HG03060 (cell line): ENCODE measurements around the gene GRM8.
A peak's percentile ranks its signal among the peaks of the same experiment; 100 is the strongest.

ENCODE experiments used
- ATAC-seq: cut with Tn5 transposase; IDR thresholded peaks from one replicate; pipeline ENCODE4 v1.9.1; 2021; ENCODE audit warnings: low read depth, moderate number of reproducible peaks; ENCODE audit not compliant: unreplicated experiment

GRM8 gene

DNA sequence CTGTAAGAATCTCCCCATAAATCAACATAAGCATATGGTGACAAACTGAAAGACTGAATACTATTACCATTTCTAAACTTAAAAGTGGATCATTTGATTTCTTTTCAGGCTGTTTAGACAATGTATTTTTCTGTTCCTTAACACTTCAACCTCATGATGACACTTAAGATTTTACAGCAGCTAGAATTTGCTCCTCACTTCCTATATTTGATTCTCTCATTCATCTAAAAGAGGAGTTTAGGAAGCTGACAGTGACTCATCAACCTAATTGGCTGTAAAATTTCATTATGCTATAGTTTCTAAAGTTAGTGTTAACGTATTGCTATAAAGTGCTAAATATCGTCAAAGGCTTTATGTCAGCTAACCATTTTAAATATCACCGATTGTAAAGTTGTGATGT lies 478.7 kb downstream of the GRM8 start:
- no peak for ATAC-seq

DNA sequence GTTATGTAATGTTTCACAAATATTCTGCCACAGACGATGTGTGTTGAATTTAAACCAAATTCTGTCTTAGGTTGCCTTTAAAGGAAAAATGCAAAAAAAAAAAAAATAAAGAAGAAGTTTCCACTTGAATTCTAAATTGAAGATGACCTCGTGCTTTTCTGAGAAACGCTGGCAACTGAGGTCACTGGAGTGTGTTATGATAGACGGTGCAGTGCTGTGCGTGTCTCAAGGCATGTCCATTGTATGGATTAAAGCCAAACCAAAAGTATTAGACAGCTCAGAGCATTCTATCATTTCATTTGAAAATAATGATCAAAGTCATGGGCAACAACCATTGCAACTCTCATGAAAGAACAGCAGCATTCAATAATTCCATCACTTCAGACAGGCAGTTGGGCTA lies 483.9 kb downstream of the GRM8 start:
- ATAC-seq: no peak

DNA sequence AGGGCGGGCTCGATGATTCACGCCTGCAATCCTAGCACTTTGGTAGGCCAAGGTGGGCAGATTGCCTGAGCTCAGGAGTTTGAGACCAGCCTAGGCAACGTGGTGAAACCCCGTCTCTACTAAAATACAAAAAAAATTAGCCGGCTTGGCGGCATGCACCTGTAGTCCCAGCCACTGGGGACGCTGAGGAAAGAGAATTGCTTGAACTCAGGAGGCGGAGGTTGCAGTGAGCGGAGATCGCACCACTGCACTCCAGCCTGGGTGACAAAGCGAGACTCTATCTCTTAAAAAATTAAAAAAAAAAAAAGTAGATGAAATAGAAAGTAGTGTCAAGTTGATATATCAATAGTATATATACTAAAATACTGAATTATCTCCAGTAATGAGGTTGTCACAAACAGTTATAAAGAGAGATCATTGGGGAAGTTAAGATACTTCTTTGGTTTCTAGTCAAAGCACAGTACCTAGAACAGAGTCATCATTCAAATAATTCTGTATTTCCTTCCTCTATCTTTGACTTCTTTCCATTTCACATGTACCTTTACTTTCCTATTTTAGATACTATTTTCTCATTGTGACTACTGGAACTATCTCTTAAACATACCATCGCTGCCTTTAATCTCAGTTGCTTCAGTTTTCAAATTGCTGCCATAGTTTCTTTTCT lies 491.7 kb downstream of the GRM8 start:
- no peak for ATAC-seq

DNA sequence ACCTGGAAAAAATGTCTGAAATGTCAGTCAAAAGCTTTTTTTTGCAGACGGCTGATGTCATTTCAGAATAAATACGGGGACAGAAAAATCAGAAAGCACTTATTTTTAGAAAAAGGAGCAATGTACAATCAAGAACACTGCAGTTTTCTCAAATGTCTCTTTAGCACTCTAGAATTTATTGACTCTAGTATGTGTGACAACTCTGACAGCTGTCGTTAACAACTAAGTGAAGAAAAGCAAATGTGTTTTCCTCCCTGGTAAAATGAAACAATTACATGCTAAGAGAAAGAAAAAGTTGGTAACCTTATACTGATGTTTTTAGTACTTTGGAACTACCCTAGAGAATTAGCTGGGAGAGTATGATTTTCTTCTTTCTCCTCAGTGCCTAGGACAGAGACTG lies 497.4 kb downstream of the GRM8 start:
- no peak for ATAC-seq

DNA sequence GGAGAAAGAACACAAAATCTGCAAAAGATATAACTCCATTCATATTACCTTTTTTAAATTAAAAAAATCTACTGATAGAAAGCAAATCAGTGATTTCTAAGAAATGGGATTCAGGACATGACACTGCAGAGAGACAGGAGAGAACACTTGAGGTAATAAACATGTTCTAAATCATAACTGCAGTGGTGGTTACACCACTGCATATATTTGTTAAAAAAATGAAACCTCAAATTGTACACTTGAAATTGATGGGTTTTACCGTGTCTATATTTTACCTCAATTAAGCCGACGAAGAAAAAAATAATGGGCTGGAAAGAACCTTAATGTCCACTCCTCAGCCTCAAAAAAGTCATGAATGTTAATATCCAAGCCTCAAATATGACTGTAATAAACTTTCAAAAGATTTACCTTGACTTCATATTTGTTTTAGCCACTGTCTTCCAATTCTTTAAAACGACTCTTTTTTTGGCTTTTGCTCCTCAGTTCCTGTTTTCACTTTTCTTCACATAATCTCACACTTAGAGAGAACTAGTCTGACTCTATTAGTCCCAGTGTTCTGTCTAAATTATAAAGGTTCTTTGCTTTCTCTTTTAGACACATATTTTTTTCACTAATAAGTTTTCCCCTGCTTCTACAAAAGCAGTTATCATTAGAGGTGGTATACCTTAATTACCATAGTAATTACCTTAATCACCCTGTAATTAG lies 502.4 kb downstream of the GRM8 start:
- ATAC-seq: no peak

DNA sequence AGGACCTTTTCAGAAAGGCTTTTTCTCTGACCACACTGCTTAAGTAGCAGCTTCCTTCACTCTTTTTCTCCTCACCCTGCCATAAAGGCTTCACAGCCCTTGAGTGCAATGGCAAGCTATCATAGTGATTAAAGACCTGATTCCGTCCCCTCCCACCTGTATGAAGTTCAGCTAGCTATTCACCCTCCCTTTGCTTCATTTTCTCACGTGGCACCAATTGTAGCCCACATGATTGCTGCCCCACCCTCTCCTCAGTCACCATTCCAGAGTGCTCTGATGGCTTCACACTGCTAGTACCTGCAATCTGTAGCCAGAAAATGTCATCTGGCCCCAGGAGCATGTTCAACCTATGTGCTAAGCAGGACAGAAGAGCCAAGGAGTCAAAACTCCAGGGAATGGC lies 523.8 kb downstream of the GRM8 start:
- no peak for ATAC-seq

DNA sequence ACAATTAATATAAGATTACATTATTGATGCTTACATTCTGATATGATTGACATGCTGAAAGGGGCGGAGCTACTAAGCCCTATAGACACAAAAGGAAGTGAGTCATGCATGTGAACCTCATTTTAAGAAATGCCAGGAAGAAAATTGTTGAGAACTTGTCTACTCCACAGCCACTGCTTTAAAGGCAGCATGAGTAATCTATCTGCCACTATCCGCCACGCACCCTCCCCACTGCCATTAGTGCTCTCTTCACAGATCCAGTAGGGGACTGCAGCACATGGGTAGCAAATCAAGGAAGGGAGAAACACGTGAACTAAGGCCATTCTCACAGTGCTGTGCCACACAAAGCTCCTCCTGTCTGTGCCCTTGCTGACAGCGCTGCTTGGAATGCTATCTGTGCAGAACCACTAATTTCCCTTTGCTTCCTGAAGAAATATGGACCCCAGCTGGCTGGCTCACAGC lies 524.8 kb downstream of the GRM8 start:
- ATAC-seq: no peak

DNA sequence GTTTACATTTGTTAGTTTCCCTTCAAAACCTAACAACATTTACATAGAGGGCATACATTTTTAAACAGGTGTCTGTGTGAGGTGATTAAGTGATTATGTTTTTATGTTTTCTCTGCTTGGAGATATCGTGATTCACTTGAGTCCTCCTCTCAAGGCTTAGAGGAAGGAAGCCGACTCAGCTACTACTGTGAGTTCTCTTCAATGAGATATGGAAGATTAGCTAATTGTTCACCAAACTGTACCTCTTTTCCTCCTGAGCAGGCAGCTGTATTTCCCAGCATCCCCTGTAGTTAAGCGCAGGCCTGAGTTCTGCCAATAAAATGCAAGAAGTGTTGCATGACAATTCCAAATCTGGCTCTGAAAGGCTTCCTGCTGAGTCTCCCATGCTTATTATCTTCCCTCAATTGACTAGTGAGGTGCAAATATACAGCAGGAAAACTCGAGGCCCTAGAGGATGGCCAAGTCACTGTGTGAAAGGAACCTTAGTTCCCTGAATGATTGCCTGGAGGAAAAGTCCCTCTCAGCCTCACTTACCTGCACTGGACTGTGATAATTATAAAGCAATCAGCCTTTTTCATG lies 528.7 kb downstream of the GRM8 start:
- ATAC-seq: no peak

DNA sequence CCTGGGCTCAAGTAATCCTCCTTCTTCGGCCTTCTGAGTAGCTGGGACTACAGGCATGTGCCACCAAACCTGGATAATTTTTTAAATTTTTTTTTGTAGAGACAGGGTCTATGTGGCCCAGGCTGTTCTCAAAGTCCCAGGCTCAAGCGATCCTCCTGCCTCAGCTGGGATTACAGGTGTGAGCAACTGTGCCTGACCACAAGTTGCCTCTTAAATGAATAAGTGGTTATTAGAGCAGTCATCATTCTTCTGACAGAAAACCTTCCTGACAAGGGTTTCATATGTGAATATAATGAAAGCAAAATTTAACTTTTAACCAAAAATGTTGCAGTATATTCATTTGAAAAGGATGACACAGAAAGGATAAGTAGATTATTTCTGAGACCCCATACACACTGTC lies 532.5 kb downstream of the GRM8 start:
- peak; percentile 77 for ATAC-seq

DNA sequence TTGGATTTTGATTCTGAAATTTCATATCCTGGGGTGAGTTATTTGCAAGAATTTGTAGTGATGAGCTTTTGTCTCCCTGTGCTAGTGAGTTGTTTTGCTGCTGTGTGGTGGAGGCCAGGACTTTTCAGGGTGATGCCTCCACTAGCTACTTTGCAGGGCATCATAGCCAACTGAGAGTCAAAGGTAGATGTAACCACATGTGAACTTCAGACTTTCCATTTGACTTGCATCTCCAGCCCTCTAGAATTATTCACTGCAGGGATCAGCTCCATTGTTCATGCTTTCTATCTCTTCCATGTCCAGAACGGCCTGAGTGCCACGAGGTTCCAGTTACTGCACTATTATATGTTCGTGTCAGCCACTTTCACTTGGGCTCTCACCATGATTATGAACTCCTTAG lies 534.3 kb downstream of the GRM8 start:
- no peak for ATAC-seq

DNA sequence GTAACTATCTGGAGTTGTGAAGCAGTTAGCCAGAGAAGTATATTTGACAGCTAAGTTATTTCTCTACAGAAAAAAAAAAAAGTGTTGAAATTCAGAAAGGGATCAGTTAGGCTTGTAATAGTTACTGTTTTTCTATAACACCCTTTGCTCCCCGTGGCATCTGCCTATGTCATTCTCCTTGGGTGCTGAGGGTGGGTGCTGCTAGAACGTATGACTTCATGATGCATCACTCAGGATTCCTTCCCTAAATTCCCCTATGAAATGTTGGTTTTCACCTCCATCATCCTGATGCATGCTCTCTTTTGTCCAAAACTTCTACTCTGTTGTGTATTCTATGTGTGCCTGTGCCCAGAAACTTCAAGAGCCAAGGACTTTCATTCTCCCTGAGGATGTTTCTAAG lies 536.4 kb downstream of the GRM8 start:
- no peak for ATAC-seq

DNA sequence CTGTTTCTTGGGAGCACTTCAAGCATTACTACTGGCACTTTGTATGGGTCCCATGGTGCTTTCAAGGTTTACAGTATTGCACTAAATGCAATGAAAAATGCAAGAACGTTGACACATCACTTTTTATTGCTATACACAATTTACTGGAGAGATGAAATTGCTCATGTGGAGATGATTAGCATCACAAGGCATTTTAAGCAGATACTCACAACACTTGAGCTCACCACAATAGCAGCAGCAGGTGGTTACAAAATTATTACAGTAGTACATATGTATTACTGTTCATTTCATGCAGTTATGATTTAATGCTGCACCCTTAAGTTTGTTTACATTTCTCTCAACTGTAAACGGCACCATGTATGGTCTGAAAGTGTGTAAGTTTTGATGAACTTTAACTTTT lies 537.7 kb downstream of the GRM8 start:
- ATAC-seq: no peak

DNA sequence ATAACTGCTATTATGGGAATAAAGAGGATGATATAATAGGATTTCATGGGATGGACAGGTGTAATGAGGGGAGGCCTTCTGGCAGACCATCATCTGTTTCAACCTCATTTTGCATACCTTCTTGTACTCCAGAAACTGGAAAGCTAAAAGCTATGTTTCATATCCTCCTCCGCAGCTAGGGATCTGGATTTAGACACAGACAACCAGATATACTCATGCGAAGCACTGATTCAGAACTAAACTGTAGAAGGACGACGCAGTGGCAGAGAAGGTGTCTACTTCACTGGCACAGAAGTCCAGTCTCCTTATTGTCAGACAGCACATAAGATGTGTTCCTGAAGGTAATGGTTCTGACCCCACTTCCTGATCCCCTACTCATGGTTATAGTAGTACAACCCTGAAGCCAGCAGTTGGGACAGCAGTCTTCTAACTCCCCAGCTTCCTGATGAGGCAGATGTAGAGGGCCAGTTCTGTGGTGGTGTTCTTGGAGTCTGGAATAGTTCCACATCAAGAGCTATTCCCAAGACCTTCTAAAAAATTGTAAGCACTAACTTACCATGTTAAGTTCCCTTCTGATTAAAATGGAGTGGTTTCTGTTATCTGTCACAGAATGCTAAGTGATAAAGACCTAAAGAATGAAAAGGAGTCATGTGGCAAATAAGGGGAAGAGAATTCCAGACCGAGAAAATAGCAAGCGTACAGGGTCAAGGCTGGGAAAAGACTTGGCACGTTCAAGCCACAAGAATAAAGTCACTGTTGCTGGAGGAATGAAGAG lies 550.3 kb downstream of the GRM8 start:
- ATAC-seq: peak; percentile 38

DNA sequence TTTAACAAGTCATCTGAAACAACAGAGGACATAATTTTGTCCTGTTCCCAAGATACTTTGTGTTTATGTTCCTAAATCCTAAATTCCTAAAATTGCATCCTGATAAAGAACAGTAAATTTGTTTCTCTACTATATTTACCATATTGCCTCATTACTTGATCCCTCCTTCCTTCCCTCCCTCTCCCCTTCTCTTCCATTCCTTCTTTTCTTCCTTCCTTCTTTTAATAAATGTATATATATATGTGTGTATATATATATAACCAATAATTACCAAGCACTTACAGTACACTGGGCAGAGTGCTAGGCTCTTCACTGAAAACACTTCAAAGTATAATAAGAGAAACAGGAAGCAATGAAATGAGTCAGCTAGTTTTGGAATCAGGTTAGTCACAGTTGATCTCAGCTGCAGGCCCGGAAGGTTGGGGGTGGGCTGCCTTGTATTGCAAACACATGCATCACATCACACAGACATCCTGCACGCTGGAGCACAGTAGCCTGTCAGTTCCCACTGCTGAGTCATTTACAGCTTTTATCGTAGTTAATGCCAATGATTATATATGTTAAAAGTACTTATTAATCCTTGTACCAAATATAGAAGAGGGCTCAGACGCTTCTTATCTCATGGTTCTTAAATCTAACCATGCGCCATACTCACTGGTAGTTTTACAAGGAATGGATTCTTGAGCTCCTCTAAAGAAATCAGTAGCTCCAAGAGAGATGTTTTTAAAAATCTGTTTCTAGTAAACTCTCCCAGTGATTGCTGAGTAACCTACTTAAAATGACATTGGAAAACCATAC lies 551.7 kb downstream of the GRM8 start:
- peak; percentile 78 for ATAC-seq

DNA sequence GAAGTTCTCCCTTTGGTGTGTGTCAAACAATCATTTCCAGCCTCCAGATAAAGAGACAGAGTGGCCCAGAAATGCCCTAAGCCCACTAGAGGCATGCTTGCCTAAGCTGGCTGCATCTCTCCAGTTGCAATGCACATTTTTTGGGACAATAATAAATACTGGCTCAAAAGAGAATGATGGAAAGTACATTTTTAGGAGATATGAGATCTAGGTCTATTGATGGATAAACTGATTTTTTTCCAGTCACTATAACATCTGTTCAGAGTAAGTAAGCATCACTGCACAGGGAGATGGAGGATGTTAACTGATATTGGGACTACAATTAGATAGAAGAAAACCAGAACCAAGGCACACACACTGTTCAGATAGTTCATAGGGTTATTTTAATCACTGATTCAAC lies 553.0 kb downstream of the GRM8 start:
- no peak for ATAC-seq

DNA sequence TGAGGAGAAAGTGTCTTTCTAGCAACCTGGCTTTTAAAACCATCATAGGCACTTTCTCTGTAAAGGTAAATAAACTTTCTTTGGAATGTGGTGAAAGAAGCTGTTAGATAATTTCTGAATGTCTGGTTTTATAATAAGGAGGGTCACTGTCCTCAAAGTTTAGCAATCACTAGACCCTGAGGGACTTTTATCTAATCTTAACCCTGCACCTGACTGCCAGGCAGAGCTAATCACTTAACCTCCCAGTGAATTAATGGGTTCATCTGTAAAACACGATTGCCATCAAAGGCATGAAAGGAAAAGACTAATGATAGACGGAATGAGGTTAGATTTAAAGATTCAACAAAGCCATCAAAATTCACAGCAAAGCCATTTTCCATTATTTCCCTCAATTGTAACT lies 553.8 kb downstream of the GRM8 start:
- no peak for ATAC-seq

DNA sequence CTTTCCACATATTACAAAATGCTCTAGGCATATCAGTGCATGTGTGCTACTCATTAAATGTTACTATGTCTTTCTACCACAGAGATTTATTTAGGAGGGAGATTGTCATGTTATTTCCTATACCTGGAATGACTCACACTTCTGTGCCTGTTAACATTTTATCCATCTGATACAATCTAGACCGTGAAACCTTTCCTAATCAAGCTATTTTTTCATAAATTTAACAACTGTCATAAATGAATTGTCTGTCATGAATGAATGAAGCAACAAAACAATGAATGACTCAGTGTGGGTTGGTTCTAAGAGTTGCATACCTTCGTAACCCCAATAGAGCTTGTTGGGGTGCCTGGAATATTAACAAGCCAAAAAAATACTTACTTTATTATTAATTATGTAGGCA lies 554.3 kb downstream of the GRM8 start:
- no peak for ATAC-seq

DNA sequence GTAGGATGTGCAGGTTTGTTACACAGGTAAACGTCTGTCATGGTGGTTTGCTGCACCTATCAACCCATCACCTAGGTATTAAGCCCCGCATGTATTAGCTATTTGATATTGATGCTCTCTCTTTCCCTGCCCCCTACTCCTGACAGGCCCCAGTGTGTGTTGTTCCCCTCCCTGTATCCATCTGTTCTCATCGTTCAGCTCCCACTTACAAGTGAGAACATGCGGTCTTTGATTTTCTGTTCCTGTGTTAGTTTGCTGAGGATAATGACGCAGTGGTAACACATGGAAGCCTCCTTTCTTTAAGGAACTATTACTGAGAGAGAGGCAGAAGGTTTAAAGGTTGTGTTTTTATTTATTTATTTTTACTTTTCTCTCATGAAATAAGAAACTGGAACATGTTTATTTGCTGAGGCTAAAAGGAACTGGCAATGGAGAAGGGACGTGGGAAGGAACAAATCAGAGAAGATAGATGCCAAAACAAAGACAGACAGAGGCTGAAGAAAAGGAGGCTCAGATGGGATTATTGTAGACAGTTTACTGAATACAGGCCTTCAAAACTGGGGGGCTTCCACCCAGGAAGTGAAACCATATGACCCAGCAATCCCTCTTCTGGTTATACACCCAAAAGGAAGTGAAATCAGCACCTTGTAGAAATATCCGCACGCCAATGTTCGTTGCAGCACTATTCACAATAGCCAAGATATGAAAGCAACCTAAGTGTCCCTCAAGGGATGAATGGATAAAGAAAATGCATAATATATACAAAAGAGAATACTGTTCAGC lies 556.3 kb downstream of the GRM8 start:
- ATAC-seq: peak; percentile 35

DNA sequence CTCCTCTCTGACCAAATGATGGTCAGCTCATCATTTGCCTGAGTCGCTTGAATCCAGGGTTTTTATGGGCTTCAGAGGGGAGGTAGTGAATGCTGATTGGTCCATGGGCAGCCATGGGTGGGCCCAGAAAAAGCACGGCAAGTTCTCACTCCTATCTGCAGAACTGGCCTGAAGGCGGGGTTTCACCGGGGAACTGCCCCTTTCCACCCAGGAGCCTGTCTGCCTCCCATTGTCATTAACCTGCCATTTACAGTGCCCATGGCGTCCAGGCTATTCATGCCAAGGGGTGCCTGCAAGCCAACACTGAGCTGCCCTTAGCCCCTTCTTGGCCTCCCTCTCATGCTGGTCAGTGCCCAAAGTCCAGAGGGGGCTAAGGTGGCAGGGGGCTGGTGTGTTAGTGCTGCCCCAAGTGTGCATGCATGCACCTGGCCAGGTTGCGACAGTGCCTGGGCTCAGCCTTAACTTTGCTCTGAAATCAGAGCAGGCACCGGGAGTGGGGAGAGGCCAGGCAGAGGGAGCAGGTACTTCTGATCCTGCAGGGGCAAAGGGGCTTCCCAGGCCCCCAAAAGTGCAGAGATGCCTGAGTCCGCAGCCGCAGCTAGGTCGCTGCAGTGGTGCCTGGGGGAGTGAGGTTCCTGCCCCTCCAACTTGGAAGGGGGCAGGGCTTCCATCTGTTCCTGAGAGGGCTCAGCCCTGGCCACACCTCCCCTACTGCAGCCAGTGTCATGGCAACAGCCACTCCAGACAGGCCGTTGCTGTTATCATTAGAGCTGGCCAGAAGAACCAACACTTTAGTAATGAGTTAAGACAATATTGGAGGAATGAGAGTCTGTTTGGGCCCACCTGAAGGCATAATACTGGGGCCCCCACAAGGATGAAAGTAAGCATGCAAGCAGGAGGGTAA lies 561.6 kb downstream of the GRM8 start:
- no peak for ATAC-seq
